ENCODE results near the gene RBM26.

RBM26 gene, protein sequence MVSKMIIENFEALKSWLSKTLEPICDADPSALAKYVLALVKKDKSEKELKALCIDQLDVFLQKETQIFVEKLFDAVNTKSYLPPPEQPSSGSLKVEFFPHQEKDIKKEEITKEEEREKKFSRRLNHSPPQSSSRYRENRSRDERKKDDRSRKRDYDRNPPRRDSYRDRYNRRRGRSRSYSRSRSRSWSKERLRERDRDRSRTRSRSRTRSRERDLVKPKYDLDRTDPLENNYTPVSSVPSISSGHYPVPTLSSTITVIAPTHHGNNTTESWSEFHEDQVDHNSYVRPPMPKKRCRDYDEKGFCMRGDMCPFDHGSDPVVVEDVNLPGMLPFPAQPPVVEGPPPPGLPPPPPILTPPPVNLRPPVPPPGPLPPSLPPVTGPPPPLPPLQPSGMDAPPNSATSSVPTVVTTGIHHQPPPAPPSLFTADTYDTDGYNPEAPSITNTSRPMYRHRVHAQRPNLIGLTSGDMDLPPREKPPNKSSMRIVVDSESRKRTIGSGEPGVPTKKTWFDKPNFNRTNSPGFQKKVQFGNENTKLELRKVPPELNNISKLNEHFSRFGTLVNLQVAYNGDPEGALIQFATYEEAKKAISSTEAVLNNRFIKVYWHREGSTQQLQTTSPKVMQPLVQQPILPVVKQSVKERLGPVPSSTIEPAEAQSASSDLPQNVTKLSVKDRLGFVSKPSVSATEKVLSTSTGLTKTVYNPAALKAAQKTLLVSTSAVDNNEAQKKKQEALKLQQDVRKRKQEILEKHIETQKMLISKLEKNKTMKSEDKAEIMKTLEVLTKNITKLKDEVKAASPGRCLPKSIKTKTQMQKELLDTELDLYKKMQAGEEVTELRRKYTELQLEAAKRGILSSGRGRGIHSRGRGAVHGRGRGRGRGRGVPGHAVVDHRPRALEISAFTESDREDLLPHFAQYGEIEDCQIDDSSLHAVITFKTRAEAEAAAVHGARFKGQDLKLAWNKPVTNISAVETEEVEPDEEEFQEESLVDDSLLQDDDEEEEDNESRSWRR

DNA sequence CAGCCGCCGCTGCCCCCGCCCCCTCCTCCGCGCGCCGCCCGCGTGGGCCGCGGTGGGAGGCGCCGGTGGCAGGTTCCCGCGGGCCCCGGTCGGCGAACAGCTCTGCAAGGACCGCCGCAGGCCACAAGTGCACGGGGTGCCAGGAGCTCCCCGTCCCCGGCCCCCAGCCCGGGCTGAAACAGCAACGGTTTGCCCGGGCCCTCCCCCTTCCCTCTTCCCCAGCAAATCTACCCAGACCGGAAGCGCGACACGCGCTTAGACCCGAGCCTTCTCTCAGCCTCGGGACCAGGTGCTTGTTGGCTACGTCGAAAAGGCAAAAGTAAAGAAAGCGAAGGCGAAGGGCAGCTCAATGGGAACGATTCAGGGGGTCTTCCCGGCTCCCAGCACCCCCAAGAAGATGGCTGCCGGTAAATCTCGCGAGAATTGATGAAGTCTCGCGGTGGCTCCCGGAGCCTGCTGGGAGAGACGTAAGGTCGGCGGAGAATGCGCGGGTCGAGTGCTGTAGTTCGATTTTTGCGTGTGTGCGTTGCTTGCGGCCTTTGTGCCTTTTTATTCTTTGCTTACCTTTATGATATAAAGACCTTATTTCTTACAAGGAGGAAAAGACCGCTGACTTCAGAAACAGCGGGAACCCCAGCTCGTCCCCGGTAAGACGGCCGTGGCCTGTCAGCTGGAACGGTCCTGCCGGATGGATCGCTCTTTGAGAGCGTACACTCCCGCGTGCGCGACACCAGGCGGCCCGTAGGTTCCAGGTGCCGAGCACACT, at the start of gene RBM26:
Gene RBM26, minus strand, starts transcription at position 425 of the 766 bp plus-strand sequence. CDS start 481 bp downstream, outside the sequence.
- DNase-seq = peak; percentile 42

DNA sequence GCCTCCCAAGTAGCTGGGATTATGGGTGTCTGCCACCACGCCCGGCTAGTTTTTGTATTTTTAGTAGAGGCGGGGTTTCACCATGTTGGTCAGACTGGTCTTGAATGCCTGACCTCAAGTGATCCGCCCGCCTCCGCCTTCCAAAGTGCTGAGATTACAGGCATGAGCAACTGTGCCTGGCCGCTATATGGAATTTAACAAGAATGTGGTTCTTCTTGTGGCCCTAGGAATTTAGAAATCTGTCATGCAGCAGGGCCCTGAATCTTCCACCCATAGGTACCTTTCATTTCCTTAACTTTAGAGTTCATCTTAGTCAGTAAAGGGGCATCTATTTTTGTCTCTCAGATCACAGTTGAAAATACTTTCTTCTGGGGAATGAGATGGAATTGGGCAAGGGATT, 49.3 kb upstream of the RBM26 start:
- no peak for DNase-seq

DNA sequence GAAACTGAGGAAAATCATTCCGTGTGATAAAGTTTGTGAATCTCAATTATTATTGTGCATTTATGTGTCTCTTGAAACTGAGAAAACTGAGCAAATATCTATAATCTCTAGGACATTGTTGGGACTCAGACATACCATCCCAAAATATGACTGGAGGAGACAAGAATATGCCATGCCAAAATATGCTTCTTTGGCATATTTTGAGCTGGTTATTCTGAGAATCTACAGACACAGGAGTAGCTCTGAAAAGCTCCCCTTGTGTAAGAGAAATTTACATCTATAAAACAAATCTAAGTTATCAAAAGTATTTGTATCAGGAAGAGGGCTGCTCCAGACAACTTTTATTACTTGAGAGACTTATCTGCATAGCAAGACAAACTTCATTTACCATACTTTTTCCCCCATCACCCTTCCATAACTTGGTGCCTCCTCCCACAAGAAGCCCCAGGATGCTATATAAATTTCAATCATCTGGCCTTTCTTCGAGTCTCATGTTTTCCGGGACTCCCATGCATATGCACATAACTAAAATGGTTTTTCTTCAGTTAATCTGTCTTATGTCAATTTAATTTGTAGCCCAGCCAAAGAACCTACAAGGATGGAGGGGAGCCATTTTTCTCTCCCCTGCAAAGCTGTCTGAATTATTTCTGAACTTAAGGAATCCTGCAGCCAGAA, 46.3 kb upstream of the RBM26 start:
- DNase-seq = no peak

DNA sequence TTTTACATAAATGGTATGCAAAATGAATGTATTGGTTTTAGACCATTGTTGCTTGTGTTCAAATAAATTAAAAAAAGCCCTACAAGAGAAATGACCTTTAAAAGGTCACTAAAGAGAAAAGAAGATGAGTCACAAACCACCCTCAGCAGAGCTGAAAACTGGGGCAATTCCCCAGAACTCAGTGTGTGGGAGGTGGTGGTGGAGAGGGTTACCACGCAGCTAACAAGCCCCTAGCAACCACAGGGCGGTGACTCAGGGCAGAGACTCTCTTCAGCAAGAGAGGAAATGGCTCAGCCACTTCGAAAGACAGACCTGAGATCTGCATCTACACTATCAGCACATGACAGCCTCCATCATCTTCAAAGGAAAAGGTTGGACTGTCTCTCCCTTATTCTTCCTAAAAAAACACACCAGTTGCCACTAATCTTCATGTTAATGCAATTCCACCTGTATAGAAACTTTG, 45.5 kb upstream of the RBM26 start:
- no peak for DNase-seq

DNA sequence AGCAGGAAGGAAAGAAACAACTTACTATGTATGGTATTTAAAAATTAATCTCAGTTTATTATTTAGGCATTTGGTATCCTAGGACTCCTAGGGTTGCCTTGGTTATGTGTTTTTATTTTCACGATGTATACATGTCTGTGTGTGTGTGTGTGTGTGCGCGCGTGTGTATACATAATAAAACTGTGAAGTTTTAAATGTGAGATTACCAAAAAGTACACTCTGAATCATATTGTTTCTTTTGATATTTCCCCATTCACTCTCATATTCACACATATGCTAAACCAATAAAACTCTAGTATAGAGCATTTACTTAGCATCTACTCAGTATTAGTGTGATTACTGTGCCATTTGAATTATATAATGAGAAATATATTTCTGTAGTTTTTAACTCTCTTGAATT, 44.1 kb upstream of the RBM26 start:
- DNase-seq = no peak

DNA sequence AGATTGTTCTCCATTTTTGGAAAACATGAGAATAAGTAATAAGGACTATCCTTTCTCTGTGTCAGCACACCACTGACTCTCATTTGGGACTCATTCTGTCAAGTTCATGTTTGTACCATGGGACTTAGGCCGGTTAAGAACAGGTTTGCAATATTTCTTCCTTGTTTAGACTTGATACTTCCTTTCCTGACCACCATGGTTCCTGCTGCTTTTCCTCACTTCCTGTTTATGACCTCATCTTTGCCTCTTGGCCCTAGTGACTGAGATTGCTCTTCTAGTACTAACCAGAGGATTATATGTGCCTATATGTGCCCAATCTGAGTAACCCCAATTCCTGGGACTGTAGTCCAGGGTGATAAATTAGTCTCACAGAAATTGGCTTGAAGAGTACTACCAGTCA, 42.4 kb upstream of the RBM26 start:
- no peak for DNase-seq

DNA sequence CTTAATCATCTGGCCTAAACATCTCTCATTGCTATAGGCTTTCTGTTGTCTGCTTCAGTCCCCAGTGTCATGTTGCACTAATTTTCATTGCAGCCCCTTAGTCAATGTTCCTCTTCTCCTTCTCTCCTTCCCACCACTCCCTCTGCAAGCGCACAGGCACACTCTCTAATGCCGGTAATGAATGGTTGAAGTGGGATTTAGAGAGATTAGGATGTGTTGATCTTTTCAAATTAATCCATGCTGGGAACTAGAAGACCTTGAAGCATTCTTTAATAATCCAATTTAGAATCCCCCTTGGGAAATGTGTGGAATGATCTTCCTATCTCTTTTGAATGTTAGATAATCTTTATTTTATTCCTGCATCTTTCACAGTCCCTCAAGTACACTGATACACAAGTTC, 41.7 kb upstream of the RBM26 start:
- no peak for DNase-seq

DNA sequence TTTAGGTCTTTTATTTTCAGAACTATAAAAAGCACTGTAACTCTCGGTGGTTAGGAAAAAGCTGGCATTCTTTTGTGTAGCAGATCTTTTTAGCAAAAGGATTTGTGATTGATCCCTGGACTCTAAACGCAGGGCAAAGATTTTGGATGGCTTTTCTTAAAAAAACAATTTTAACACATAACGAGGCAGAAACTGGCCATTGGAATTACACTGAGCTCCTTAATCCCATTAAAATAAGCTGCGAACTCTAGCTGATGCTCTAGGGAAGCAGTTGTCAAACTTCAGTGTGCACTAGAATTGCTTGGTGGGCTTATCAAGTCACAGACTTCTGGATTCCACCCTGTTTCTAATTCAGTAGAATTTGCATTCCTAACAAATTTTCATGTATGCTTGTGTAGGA, 41.1 kb upstream of the RBM26 start:
- DNase-seq = no peak

DNA sequence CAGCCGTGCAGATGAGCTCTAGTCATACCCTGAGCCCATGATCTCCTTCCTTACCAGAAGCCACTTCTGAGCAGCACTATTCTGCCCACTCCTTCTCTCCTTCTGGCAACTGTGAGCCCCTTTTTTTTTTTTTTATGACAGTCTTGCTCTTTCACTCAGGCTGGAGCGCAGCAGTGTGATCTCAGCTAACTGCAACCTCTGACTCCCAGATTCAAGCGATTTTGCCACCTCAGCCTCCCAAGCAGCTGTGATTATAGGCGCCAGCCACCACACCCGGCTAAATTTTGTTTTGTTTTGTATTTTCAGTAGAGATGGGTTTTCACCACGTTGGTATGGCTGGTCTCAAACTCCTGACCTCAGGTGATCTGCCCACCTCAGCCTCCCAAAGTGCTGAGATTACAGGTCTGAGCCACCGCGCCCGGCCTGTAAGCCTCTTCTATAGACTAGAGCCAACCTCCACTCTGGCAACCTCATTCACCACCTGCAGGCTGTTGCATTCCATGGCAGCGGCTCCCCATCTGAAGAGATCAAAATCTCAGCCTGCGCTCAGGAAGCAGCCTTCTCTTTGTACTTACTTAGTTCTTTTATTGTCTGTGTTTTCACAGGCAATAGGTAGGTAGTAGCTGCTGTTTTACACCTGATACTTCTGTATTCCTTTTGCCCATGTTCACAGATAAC, 40.1 kb upstream of the RBM26 start:
- no peak for DNase-seq

DNA sequence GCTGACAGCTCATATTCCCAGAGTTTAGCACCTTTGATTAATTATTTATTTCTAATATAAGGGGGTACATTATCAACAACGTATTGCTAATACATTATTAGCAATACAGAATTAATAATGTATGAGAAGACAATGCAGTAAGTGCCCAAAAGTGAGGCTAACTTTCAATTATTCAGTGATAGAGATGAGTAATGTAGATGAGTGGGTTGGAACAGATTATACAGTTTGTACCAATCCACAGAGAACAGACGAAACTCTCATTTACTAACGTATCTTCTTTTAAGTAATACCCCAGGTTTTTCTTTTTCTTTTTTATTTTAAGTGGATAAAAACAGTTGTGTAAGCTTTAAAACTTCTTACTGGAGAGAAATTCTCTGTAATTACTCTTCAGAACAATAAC, 36.7 kb upstream of the RBM26 start:
- DNase-seq = no peak

DNA sequence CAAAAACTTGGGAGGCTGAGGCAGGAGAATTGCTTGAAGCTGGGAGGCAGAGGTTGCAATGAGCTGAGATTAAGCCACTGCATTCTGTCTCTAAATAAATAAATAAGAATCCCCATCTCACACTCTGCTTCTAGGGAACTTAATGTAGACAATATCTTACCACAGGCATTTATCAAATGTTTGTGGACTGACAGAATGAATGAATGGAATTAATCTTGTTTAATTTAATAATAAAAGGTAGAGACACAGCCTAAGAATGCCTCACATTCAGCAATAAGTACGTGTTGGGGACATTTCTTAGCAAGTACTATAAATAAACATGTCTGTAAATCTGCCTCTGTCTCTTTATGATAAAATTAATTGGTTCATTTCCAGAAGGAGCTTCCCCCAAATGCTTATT, 36.2 kb upstream of the RBM26 start:
- no peak for DNase-seq

DNA sequence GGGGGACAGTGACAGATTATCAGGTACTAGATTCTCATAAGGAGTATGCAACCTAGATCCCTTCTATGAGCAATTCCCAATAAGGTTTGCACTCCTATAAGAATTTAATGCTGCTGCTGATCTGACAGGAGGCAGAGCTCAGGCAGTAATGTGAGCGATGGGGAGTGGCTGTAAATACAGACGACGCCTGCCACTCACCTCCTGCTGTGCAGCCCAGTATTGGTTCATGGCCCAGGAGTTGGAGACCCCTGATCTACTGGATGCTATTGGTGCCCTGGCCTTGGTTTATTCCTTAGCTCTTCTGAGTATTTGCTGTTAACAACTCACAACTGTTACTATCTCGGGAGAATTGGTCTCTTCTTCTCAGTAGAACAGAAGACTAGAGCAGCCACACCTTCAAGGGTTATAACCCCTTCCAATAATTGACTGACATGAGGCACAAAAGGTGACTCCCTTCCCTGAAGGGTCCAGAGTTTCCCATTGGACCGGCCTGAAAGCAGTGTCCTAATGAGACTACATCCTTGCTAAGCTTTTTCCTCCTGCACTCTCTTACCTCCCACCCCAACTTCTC, 35.0 kb upstream of the RBM26 start:
- no peak for DNase-seq

DNA sequence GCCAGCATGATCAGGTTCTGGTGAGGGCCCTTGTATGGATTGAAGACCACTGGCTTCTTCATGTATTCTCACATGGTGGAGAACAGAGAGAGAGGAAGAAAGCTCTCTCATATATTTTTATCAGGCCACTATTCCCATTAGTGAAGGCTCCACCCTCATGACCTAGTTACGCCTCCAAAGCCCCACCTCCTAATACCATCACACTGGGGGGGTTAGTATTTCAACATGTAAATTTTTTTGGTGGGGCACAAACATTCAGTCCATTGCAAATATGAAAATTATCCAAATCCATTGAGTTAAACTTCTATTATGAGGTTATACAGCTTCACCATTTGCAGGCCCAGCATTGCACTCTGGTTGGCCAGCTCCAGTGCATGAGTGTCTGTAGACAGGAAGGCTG, 33.2 kb upstream of the RBM26 start:
- DNase-seq = no peak

DNA sequence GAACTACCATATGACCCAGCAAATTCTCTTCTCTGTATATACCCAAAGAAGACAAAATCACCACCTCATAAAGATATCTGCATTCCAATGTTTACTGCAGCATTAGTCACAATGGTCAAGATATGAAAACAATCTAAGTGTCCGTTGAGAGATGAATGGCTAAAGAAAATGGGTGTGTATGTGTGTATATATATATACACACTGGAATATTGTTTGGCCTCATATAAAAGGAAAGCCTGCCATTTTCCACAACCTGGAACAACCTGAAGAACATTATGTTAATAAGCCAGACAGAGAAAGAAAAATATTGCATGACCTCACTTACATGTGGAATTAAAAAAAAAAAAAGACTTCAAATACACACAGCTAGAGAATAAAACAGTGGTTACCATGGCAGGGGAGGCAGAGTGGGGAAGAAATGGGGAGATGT, 29.5 kb upstream of the RBM26 start:
- no peak for DNase-seq

DNA sequence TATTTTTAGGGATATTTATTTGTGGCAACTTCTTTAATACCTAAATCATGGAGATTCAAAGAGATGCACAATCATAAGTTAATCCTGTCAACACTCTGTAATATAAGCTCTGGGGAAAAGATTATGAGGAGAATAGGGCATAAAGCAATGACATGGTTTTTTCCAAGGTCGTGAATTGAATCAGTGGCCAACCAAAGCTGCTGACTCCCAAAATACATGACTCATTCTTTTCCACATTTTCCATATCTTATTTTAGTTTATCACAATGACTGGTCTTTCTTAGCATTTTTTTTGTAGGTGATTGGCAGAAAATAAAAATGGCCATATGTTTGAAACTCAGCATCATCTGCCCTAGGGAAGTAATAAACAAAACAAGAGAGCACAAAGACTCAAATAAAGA, 28.5 kb upstream of the RBM26 start:
- no peak for DNase-seq

DNA sequence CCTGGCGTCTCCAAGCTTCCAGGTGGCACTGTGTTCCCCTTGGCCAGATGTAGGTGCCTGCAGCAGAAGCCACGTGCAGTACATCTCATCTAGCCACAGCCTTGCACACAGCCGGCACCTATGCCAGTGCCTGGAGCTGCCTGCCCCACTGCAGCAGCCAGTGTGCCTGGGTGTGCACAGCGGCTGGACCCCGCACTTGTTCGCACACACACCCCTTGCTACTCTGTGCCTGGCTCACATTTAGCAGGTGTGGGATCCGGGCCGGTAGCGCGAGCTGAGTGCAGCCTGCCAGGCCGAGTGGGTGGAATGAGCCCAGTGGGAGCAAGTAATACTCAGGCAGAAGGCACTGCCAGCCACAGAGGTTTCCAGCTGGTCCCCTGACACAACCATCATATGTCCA, 26.9 kb upstream of the RBM26 start:
- DNase-seq = no peak

DNA sequence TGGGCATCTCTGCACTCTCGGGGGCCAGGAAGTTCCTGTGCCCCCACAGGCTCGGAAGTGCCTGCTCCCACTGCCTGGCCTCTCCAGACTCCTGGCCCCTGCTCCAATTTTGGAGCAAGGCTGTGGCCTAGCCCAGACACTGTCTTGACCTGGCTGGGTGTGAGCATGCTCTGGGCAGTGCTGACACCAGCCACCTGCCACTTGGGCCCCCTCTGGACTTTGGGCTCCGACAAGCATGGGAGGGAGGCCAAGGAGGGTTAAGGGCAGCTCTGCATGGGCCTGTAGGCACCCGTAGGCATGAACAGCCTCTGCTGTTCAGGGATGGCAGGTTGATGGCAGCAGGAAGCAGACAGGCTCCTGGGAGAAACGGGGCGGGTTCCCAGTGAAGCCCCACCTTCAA, 26.0 kb upstream of the RBM26 start:
- no peak for DNase-seq

DNA sequence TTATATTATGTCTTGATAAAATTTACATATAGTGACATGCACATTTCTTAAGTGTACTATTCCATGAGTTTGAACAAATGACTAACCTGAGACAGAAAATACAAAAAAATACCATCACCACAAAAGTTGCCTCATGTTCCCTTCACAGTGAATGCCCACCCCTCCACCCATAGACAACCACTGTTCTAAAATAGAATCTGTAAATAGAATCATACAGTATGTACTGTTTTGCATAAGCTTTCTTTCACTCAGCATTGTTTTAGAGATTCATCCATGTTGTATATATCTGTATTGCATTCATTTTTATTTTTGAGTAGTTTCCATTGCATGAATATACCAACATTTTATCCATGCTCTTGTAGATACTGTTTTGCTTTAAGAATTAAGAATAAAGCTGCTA, 23.3 kb upstream of the RBM26 start:
- DNase-seq = no peak

DNA sequence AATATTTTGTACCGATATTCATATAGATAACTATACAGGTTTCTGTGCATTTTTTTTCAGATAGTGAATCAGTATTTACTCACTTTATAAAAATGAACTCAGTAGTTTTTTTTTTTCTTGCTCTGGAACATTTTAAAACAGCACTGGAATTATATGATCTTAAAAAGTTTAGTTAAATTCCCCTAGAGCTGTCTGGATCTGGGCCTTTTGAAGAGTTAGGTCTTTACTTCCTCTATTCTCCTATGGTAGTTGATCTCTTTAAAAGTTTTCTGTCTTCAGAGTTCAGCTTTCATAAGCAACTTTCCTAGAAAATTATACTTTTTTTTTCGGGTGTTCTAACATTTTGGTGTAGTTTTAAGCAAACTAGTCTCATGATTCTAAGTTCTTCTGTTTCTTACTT, 21.8 kb upstream of the RBM26 start:
- DNase-seq = no peak

DNA sequence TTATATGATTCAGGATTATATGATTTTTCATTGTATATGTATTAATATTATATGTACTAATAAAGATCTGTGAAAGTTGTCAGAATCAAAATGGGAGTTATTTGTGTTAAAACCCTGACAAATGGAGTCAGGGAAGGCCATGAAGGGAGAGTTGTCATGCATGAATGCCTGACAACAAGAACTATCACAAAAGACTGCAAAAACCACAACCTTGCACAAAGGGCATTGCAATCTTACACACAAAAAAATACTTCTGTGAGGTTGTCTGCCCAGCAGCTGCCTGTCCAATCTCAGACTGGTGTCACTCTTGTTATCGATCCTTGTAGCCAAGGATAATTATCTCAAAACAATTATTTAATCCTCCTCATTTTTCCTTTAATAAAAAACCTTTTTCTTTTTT, 21.2 kb upstream of the RBM26 start:
- no peak for DNase-seq

All from NCI-H2029 treated with DMSO at 0.1 percent for 48 hours (cell line).